ENCODE results near the gene PSORS1C2. TPM values are rescaled to one million over a fixed set of nuclear protein-coding genes. Genes with fewer than 3 reads are reported as not detected.

PSORS1C2 gene
- total RNA-seq, 1 donor from 2014 or later, result not detected

DNA sequence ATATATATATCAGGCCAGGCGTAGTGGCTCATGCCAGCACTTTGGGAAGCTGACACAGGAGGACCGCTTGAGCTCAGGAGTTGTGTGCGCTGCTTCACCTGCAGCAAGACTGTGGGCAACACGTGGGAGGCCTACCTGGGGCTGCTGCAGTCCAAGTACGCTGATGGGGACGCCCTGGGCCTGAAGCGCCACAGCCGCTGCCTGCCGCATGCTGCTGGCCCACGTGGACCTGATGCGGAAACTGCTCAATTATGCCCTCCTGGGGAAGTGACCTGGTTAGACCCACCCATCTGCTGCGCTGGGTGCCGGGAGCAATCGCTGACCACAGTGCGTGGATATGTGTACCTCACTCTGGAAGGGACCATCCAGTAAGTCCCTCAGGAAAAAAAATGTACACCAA, 1.8 kb upstream of the PSORS1C2 start:
- no peak overlapping the region for H3K9ac ChIP-seq (ENCODE audit: low read length)
- peaks cover 10% of the 10 kb centered on the region for H3K4me1 ChIP-seq (ENCODE audit: insufficient read depth, low read length)
- no peaks in the 10 kb centered on the region for H3K9me3 ChIP-seq (ENCODE audit: insufficient read depth, low read depth, low read length)
- no peak overlapping the region for H3K4me3 ChIP-seq (ENCODE audit: insufficient read depth, low read depth, low read length)
- TF ChIP-seq, protein P1, sequence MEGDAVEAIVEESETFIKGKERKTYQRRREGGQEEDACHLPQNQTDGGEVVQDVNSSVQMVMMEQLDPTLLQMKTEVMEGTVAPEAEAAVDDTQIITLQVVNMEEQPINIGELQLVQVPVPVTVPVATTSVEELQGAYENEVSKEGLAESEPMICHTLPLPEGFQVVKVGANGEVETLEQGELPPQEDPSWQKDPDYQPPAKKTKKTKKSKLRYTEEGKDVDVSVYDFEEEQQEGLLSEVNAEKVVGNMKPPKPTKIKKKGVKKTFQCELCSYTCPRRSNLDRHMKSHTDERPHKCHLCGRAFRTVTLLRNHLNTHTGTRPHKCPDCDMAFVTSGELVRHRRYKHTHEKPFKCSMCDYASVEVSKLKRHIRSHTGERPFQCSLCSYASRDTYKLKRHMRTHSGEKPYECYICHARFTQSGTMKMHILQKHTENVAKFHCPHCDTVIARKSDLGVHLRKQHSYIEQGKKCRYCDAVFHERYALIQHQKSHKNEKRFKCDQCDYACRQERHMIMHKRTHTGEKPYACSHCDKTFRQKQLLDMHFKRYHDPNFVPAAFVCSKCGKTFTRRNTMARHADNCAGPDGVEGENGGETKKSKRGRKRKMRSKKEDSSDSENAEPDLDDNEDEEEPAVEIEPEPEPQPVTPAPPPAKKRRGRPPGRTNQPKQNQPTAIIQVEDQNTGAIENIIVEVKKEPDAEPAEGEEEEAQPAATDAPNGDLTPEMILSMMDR (IDR thresholded peaks at IDR 0.05; ENCODE audit: insufficient read depth, low read depth, low read length), result no peak
- TF ChIP-seq EZH2 (IDR thresholded peaks at IDR 0.05; ENCODE audit: insufficient read depth, low read length), result no peak
- H2AFZ ChIP-seq (ENCODE audit: low read depth, low read length), result no peak overlapping the region
- H3K79me2 ChIP-seq (ENCODE audit: insufficient read depth, low read length), result no peaks in the 10 kb centered on the region
- Mint-ChIP-seq H3K4me1 (ENCODE audit: low read depth, unreplicated experiment) (peaks cover 26% of the 10 kb centered on the region), H3K4me3 (ENCODE audit: unreplicated experiment) (no peak overlapping the region), H3K36me3 (ENCODE audit: low read depth, unreplicated experiment) (peaks cover 6% of the 10 kb centered on the region), H3K27ac (ENCODE audit: unreplicated experiment) (no peak overlapping the region), H3K9me3 (ENCODE audit: unreplicated experiment) (no peaks in the 10 kb centered on the region), H3K27me3 (ENCODE audit: low read depth, unreplicated experiment) (no peaks in the 10 kb centered on the region)
- no peak overlapping the region for H3K27ac ChIP-seq (ENCODE audit: low read depth, low read length)
- no peaks in the 10 kb centered on the region for H3K27me3 ChIP-seq (ENCODE audit: insufficient read depth, low read length)
- H3K4me2 ChIP-seq (ENCODE audit: low read length), result no peak overlapping the region
- peaks cover under 1% of the 10 kb centered on the region for H3K36me3 ChIP-seq (ENCODE audit: insufficient read depth, low read length)
- no peaks in the 10 kb centered on the region for H4K20me1 ChIP-seq (ENCODE audit: insufficient read depth, low read length)
- DNase-seq (ENCODE audit: low read depth), result no peak
- no peak for FAIRE-seq

DNA sequence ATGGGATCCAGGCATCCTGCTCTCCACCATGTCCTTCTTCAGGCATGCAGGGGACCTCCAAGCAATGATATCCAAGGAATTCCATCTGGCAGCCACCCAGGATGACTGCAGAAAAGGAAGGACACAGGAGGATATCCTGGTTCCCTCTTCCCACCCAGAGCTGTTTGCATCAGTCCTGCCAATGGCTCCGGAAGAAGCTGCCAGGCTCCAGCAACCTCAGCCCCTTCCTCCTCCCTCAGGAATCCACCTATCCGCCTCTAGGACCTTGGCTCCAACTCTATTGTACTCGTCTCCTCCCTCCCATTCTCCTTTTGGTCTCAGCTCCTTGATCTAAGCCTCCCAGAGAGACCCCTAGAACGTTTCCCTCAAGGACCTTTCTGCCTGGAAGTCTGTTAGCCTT, 733 bp upstream of the PSORS1C2 start:
- no peaks in the 10 kb centered on the region for H3K36me3 ChIP-seq (ENCODE audit: insufficient read depth, low read length)
- Mint-ChIP-seq H3K9me3 (ENCODE audit: unreplicated experiment) (no peaks in the 10 kb centered on the region), H3K36me3 (ENCODE audit: low read depth, unreplicated experiment) (peaks cover 2% of the 10 kb centered on the region), H3K27ac (ENCODE audit: unreplicated experiment) (no peak overlapping the region), H3K4me3 (ENCODE audit: unreplicated experiment) (no peak overlapping the region), H3K4me1 (ENCODE audit: low read depth, unreplicated experiment) (peaks cover 26% of the 10 kb centered on the region), H3K27me3 (ENCODE audit: low read depth, unreplicated experiment) (no peaks in the 10 kb centered on the region)
- DNase-seq (ENCODE audit: low read depth) (peak; percentile 27), FAIRE-seq (no peak)
- H3K9me3 ChIP-seq (ENCODE audit: insufficient read depth, low read depth, low read length), result no peaks in the 10 kb centered on the region
- H3K4me3 ChIP-seq (ENCODE audit: insufficient read depth, low read depth, low read length), result no peak overlapping the region
- H4K20me1 ChIP-seq (ENCODE audit: insufficient read depth, low read length), result no peaks in the 10 kb centered on the region
- TF ChIP-seq EZH2 (IDR thresholded peaks at IDR 0.05; ENCODE audit: insufficient read depth, low read length), result no peak
- TF ChIP-seq, protein P1 (IDR thresholded peaks at IDR 0.05; ENCODE audit: insufficient read depth, low read depth, low read length), result no peak
- peaks cover 10% of the 10 kb centered on the region for H3K4me1 ChIP-seq (ENCODE audit: insufficient read depth, low read length)
- no peaks in the 10 kb centered on the region for H3K27me3 ChIP-seq (ENCODE audit: insufficient read depth, low read length)
- peak overlapping the region; percentile 37 for H3K4me2 ChIP-seq (ENCODE audit: low read length)
- peak overlapping the region; percentile 38 for H2AFZ ChIP-seq (ENCODE audit: low read depth, low read length)
- H3K27ac ChIP-seq (ENCODE audit: low read depth, low read length), result no peak overlapping the region
- no peaks in the 10 kb centered on the region for H3K79me2 ChIP-seq (ENCODE audit: insufficient read depth, low read length)
- no peak overlapping the region for H3K9ac ChIP-seq (ENCODE audit: low read length)

DNA sequence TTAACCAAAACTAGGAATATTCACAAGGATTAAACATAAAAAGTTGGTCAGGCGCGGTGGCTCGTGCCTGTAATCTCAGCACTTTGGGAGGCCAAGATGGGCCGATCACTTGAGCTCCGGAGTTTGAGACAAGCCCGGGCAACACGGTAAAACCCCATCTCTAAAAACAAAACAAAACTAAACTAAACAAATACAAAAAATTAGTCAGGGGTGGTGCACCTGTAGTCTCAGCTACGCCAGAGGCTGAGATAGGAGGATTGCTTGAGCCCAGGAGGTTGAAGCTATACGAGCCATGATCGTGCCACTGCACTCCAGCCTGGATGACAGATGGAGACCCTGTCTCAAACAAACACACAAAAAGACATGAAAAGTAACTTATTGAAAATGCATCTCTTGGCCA, 3.2 kb downstream of the PSORS1C2 start:
- Mint-ChIP-seq H3K4me1 (ENCODE audit: low read depth, unreplicated experiment) (peaks cover 7% of the 10 kb centered on the region), H3K4me3 (ENCODE audit: unreplicated experiment) (peak overlapping the region; percentile 14), H3K27me3 (ENCODE audit: low read depth, unreplicated experiment) (no peaks in the 10 kb centered on the region), H3K9me3 (ENCODE audit: unreplicated experiment) (no peaks in the 10 kb centered on the region), H3K27ac (ENCODE audit: unreplicated experiment) (no peak overlapping the region), H3K36me3 (ENCODE audit: low read depth, unreplicated experiment) (peaks cover 2% of the 10 kb centered on the region)
- TF ChIP-seq, protein P1 (IDR thresholded peaks at IDR 0.05; ENCODE audit: insufficient read depth, low read depth, low read length), result no peak
- TF ChIP-seq EZH2 (IDR thresholded peaks at IDR 0.05; ENCODE audit: insufficient read depth, low read length), result no peak
- no peak overlapping the region for H3K4me2 ChIP-seq (ENCODE audit: low read length)
- H3K4me3 ChIP-seq (ENCODE audit: insufficient read depth, low read depth, low read length), result no peak overlapping the region
- H3K27ac ChIP-seq (ENCODE audit: low read depth, low read length), result no peak overlapping the region
- H3K9ac ChIP-seq (ENCODE audit: low read length), result no peak overlapping the region
- H3K4me1 ChIP-seq (ENCODE audit: insufficient read depth, low read length), result no peaks in the 10 kb centered on the region
- no peak overlapping the region for H2AFZ ChIP-seq (ENCODE audit: low read depth, low read length)
- no peaks in the 10 kb centered on the region for H3K36me3 ChIP-seq (ENCODE audit: insufficient read depth, low read length)
- DNase-seq (ENCODE audit: low read depth) (no peak), FAIRE-seq (no peak)
- no peaks in the 10 kb centered on the region for H4K20me1 ChIP-seq (ENCODE audit: insufficient read depth, low read length)
- no peaks in the 10 kb centered on the region for H3K79me2 ChIP-seq (ENCODE audit: insufficient read depth, low read length)
- no peaks in the 10 kb centered on the region for H3K9me3 ChIP-seq (ENCODE audit: insufficient read depth, low read depth, low read length)
- H3K27me3 ChIP-seq (ENCODE audit: insufficient read depth, low read length), result no peaks in the 10 kb centered on the region

All from astrocyte (in vitro differentiated cells and primary cell).